Neutrophil (primary cell): Measurements from ENCODE around the gene PUS7.
"Not testable (repeated sequence)": the region's sequence is repeated elsewhere in the genome, so short reads cannot be mapped to it uniquely, and the experiment has no call there.

Experiments
- H3K27ac ChIP-seq: fragments of 200-600 bp; sonication (generic); 2 replicates; pipeline ENCODE4 v1.5.1; 2016; ENCODE audit warnings: mild to moderate bottlenecking, moderate library complexity
- H3K27me3 ChIP-seq: fragments of 200-600 bp; sonication (generic); 2 replicates; pipeline ENCODE4 v1.6.0; 2016; ENCODE audit warnings: mild to moderate bottlenecking
- H3K36me3 ChIP-seq: fragments of 200-600 bp; sonication (generic); 2 replicates; pipeline ENCODE4 v1.5.1; 2017
- H3K4me1 ChIP-seq, 2 experiments: fragments of 200-600 bp in 1 of 2; sonication (generic) in 1 of 2; 1 replicate in 1 of 2; 2 replicates in 1 of 2; pipeline versions ENCODE4 v1.5.1 to v1.6.1; 2013 to 2016; ENCODE audit warnings: low read depth in 1 of 2, low read length in 1 of 2, mild to moderate bottlenecking in 1 of 2, moderate library complexity in 1 of 2; ENCODE audit not compliant: control insufficient read depth in 1 of 2, insufficient read depth in 1 of 2
- H3K4me3 ChIP-seq, 2 experiments: fragments of 200-600 bp in 1 of 2; sonication (generic) in 1 of 2; 1 replicate in 1 of 2; 2 replicates in 1 of 2; pipeline ENCODE4 v1.5.1; 2013 to 2016; ENCODE audit warnings: low read depth in 1 of 2, low read length in 1 of 2, mild to moderate bottlenecking in 1 of 2, moderate library complexity in 1 of 2
- H3K9me3 ChIP-seq: fragments of 200-600 bp; sonication (generic); 2 replicates; pipeline ENCODE4 v1.5.1; 2016
- TF ChIP-seq, protein P1 (sequence below): fragments of 200-600 bp; sonication (generic); IDR thresholded peaks from 2 replicates; pipeline ENCODE4 v1.5.1; 2016; ENCODE audit warnings: antibody characterized with exemption

PUS7 gene

DNA sequence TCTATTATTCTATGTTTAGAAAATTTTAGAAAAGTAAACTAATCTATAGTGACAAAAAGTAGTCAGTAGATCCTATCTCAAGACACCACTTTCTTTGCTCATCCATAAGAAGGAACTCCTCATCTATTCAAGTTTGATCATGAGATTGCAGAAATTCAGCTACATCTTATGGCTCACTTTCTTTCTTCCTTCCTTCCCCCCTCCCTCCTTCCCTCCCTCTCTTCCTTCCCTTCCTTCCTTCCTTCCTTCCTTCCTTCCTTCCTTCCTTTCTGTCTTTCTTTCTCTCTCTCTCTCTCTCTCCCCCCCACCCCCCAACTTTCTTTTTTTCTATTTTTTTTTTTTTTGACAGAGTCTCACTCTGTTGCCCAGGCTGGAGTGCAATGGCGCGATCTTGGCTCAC lies 98.1 kb downstream of the PUS7 start:
- no peaks in the 10 kb centered on the region for H3K4me1 ChIP-seq
- H3K4me3 ChIP-seq, result no peak overlapping the region
- TF ChIP-seq, protein P1, sequence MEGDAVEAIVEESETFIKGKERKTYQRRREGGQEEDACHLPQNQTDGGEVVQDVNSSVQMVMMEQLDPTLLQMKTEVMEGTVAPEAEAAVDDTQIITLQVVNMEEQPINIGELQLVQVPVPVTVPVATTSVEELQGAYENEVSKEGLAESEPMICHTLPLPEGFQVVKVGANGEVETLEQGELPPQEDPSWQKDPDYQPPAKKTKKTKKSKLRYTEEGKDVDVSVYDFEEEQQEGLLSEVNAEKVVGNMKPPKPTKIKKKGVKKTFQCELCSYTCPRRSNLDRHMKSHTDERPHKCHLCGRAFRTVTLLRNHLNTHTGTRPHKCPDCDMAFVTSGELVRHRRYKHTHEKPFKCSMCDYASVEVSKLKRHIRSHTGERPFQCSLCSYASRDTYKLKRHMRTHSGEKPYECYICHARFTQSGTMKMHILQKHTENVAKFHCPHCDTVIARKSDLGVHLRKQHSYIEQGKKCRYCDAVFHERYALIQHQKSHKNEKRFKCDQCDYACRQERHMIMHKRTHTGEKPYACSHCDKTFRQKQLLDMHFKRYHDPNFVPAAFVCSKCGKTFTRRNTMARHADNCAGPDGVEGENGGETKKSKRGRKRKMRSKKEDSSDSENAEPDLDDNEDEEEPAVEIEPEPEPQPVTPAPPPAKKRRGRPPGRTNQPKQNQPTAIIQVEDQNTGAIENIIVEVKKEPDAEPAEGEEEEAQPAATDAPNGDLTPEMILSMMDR, result no peak
- no peaks in the 10 kb centered on the region for H3K27me3 ChIP-seq
- no peaks in the 10 kb centered on the region for H3K9me3 ChIP-seq
- H3K36me3 ChIP-seq, result no peaks in the 10 kb centered on the region
- H3K27ac ChIP-seq, result peak overlapping the region; percentile 0

DNA sequence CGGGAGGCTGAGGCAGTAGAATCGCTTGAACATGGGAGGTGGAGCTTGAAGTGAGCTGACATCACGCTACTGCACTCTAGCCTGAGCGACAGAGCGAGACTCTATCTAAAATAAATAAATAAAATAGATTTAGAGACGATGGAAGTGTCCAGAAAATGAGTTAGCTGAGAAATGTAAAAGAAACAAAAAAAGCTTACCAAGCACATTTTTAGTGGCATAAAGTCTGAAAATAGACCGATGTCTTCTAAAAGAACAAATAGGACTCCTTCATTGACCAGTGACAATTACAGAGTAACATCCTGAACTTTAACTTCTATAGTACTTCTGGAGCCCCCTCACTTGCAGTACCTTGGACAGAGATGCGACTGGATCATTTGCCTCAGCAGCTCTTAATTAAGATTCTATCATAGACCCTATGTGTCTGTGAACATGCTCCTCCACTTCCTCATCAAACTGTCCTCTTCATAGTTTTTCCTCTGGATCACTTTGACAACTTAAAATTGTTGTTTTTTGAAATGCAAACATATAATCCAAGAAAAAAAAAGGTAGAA lies 108.1 kb downstream of the PUS7 start:
- peaks cover 0 to 7% of the 10 kb centered on the region in 2 experiments for H3K4me1 ChIP-seq
- no peak overlapping the region for H3K27ac ChIP-seq
- no peak overlapping the region for H3K4me3 ChIP-seq
- H3K27me3 ChIP-seq, result no peaks in the 10 kb centered on the region
- TF ChIP-seq, protein P1, result no peak
- no peaks in the 10 kb centered on the region for H3K36me3 ChIP-seq
- H3K9me3 ChIP-seq, result no peaks in the 10 kb centered on the region

DNA sequence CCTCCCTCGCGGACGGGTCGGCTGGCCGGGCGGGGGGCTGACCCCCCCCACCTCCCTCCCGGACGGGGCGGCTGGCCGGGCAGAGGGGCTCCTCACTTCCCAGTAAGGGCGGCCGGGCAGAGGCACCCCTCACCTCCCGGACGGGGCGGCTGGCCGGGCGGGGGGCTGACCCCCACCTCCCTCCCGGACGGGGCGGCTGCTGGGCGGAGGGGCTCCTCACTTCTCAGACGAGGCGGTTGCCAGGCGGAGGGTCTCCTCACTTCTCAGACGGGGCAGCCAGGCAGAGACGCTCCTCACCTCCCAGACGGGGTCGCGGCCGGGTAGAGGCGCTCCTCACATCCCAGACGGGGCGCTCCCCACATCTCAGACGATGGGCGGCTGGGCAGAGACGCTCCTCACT lies 111.3 kb downstream of the PUS7 start:
- H3K27ac ChIP-seq, H3K4me3 ChIP-seq, H3K4me1 ChIP-seq, H3K27me3 ChIP-seq, H3K36me3 ChIP-seq, H3K9me3 ChIP-seq: not testable (repeated sequence)

DNA sequence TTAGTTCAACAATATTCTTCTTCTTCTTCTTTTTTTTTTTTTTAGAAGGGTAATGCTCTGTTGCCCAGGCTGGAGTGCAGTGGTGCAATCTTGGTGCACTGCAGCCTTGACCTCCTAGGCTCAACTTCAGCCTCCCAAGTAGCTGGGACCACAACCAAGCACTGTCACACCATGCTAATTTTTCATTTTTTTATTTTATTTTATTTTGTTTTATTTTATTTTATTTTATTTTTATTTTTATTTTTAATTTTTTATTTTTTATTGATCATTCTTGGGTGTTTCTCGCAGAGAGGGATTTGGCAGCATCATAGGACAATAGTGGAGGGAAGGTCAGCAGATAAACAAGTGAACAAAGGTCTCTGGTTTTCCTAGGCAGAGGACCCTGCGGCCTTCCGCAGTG lies 112.3 kb downstream of the PUS7 start:
- H3K4me1 ChIP-seq, H3K27ac ChIP-seq, H3K4me3 ChIP-seq: not testable (repeated sequence)

DNA sequence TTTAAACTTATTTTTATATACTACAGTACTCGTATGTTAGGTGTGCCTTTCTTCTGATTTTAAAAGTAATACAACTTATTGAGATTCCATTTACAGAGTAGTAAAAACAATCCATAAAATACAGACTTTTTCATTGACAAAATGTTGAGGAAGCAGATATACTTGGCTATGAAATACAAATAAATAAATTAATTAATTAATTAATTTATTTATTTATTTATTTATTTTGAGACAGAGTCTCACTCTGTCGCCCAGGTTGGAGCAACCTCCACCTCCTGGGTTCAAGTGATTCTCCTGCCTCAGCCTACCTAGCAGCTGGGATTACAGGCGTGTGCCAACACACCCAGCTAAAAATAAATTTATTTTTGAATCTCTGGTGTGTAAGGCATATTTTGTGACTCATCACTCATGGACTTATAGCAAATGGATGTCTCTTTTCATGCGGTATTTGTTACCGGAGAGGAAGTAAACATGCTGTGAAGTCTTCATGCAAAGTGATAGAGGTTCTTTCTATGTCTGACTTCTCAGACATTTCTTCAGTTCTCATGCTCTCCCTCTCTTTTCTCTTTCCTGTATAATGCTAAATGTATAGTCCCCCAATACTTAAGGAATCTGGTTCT lies 113.2 kb downstream of the PUS7 start:
- Histone ChIP-seq H3K27me3 (no peaks in the 10 kb centered on the region), H3K4me3 (no peak overlapping the region), H3K9me3 (no peaks in the 10 kb centered on the region), H3K36me3 (no peaks in the 10 kb centered on the region), H3K27ac (no peak overlapping the region), H3K4me1 (no peaks in the 10 kb centered on the region)
- TF ChIP-seq, protein P1, result no peak

More for the DNA sequence above, 112.3 kb downstream of the PUS7 start:
- not testable (repeated sequence) for H3K9me3 ChIP-seq, H3K36me3 ChIP-seq, H3K27me3 ChIP-seq
